ENCODE measurements around the gene SASS6. TPM values are rescaled to one million over a fixed set of nuclear protein-coding genes. Genes with fewer than 3 reads are reported as not detected.

Gene SASS6
- total RNA-seq, 1 donor from 2014 or later, result 3.6 TPM

GRCh38 chr1:100130552-100131077 is 2.1 kb downstream of the SASS6 start:
- TF ChIP-seq CTCF (IDR thresholded peaks at IDR 0.05; ENCODE audit: insufficient read depth, low read depth, low read length) (no peak), EZH2 (IDR thresholded peaks at IDR 0.05; ENCODE audit: insufficient read depth, low read length) (no peak)
- peaks cover 3% of the 10 kb centered on the region for H3K4me1 ChIP-seq (ENCODE audit: insufficient read depth, low read length)
- no peak for DNase-seq (ENCODE audit: low read depth)
- Mint-ChIP-seq H3K9me3 (ENCODE audit: unreplicated experiment) (no peaks in the 10 kb centered on the region), H3K4me1 (ENCODE audit: low read depth, unreplicated experiment) (peaks cover 5% of the 10 kb centered on the region), H3K4me3 (ENCODE audit: unreplicated experiment) (no peak overlapping the region), H3K27me3 (ENCODE audit: low read depth, unreplicated experiment) (no peaks in the 10 kb centered on the region), H3K36me3 (ENCODE audit: low read depth, unreplicated experiment) (no peaks in the 10 kb centered on the region), H3K27ac (ENCODE audit: unreplicated experiment) (no peak overlapping the region)
- H3K4me3 ChIP-seq (ENCODE audit: insufficient read depth, low read depth, low read length), result no peak overlapping the region
- H2AFZ ChIP-seq (ENCODE audit: low read depth, low read length), result no peak overlapping the region
- H3K4me2 ChIP-seq (ENCODE audit: low read length), result no peak overlapping the region
- H3K79me2 ChIP-seq (ENCODE audit: insufficient read depth, low read length), result peaks cover 80% of the 10 kb centered on the region
- no peaks in the 10 kb centered on the region for H3K27me3 ChIP-seq (ENCODE audit: insufficient read depth, low read length)
- no peak overlapping the region for H3K9ac ChIP-seq (ENCODE audit: low read length)
- FAIRE-seq, result no peak
- no peaks in the 10 kb centered on the region for H4K20me1 ChIP-seq (ENCODE audit: insufficient read depth, low read length)
- no peaks in the 10 kb centered on the region for H3K9me3 ChIP-seq (ENCODE audit: insufficient read depth, low read depth, low read length)
- no peaks in the 10 kb centered on the region for H3K36me3 ChIP-seq (ENCODE audit: insufficient read depth, low read length)
- no peak overlapping the region for H3K27ac ChIP-seq (ENCODE audit: low read depth, low read length)

- FAIRE-seq, result no peak
- Histone ChIP-seq H3K4me2 (ENCODE audit: low read length) (no peak overlapping the region), H4K20me1 (ENCODE audit: insufficient read depth, low read length) (no peaks in the 10 kb centered on the region), H3K27me3 (ENCODE audit: insufficient read depth, low read length) (no peaks in the 10 kb centered on the region), H3K27ac (ENCODE audit: low read depth, low read length) (no peak overlapping the region), H3K9me3 (ENCODE audit: insufficient read depth, low read depth, low read length) (no peaks in the 10 kb centered on the region), H2AFZ (ENCODE audit: low read depth, low read length) (no peak overlapping the region), H3K4me1 (ENCODE audit: insufficient read depth, low read length) (peaks cover 3% of the 10 kb centered on the region), H3K9ac (ENCODE audit: low read length) (no peak overlapping the region), H3K79me2 (ENCODE audit: insufficient read depth, low read length) (peaks cover 51% of the 10 kb centered on the region), H3K4me3 (ENCODE audit: insufficient read depth, low read depth, low read length) (no peak overlapping the region), H3K36me3 (ENCODE audit: insufficient read depth, low read length) (no peaks in the 10 kb centered on the region)
- Mint-ChIP-seq H3K27me3 (ENCODE audit: low read depth, unreplicated experiment) (no peaks in the 10 kb centered on the region), H3K27ac (ENCODE audit: unreplicated experiment) (no peak overlapping the region), H3K4me1 (ENCODE audit: low read depth, unreplicated experiment) (no peaks in the 10 kb centered on the region), H3K9me3 (ENCODE audit: unreplicated experiment) (no peaks in the 10 kb centered on the region), H3K4me3 (ENCODE audit: unreplicated experiment) (no peak overlapping the region), H3K36me3 (ENCODE audit: low read depth, unreplicated experiment) (no peaks in the 10 kb centered on the region)
- TF ChIP-seq EZH2 (IDR thresholded peaks at IDR 0.05; ENCODE audit: insufficient read depth, low read length) (no peak), CTCF (IDR thresholded peaks at IDR 0.05; ENCODE audit: insufficient read depth, low read depth, low read length) (no peak)
- DNase-seq (ENCODE audit: low read depth), result no peak
Measured at GRCh38 chr1:100127226-100127625, 5.5 kb downstream of the SASS6 start.

- no peak overlapping the region for H2AFZ ChIP-seq (ENCODE audit: low read depth, low read length)
- H3K27me3 Mint-ChIP-seq (ENCODE audit: low read depth, unreplicated experiment), result no peaks in the 10 kb centered on the region
Measured at GRCh38 chr1:100122177-100122576, 10.6 kb downstream of the SASS6 start.

More at GRCh38 chr1:100122177-100122576, 10.6 kb downstream of the SASS6 start:
- no peak overlapping the region for H3K4me3 ChIP-seq (ENCODE audit: insufficient read depth, low read depth, low read length)
- H3K9me3 ChIP-seq (ENCODE audit: insufficient read depth, low read depth, low read length), result no peaks in the 10 kb centered on the region
- H3K4me1 ChIP-seq (ENCODE audit: insufficient read depth, low read length), result no peaks in the 10 kb centered on the region
- H3K4me2 ChIP-seq (ENCODE audit: low read length), result no peak overlapping the region
- H4K20me1 ChIP-seq (ENCODE audit: insufficient read depth, low read length), result no peaks in the 10 kb centered on the region
- no peak overlapping the region for H3K9ac ChIP-seq (ENCODE audit: low read length)
- no peaks in the 10 kb centered on the region for H3K27me3 ChIP-seq (ENCODE audit: insufficient read depth, low read length)
- no peaks in the 10 kb centered on the region for H3K9me3 Mint-ChIP-seq (ENCODE audit: unreplicated experiment)
- H3K27ac ChIP-seq (ENCODE audit: low read depth, low read length), result no peak overlapping the region
- no peak overlapping the region for H3K27ac Mint-ChIP-seq (ENCODE audit: unreplicated experiment)
- H3K79me2 ChIP-seq (ENCODE audit: insufficient read depth, low read length), result peaks cover 8% of the 10 kb centered on the region
- H3K36me3 ChIP-seq (ENCODE audit: insufficient read depth, low read length), result no peaks in the 10 kb centered on the region
- H3K4me3 Mint-ChIP-seq (ENCODE audit: unreplicated experiment), result no peak overlapping the region
- TF ChIP-seq EZH2 (IDR thresholded peaks at IDR 0.05; ENCODE audit: insufficient read depth, low read length), result no peak
- no peak for TF ChIP-seq CTCF (IDR thresholded peaks at IDR 0.05; ENCODE audit: insufficient read depth, low read depth, low read length)
- DNase-seq (ENCODE audit: low read depth) (no peak), FAIRE-seq (no peak)
- H3K36me3 Mint-ChIP-seq (ENCODE audit: low read depth, unreplicated experiment), result no peaks in the 10 kb centered on the region
- H3K4me1 Mint-ChIP-seq (ENCODE audit: low read depth, unreplicated experiment), result no peaks in the 10 kb centered on the region

All from astrocyte (in vitro differentiated cells and primary cell).